Measurements from ENCODE around the gene PPIB.

GRCh38 chr15:64191971-64192830 is 29.4 kb upstream of the PPIB start:
- TF ChIP-seq REST (IDR thresholded peaks at IDR 0.05; ENCODE audit: borderline replicate concordance) = no peak
- no peak for TF ChIP-seq REST (CRISPR knock-in tag; IDR thresholded peaks at IDR 0.05; ENCODE audit: low read depth)
- TF ChIP-seq CC2D1A (IDR thresholded peaks at IDR 0.05) = no peak
- no peak for TF ChIP-seq FOXM1 (IDR thresholded peaks at IDR 0.05; ENCODE audit: low read depth)
- TF ChIP-seq FOXM1 (CRISPR knock-in tag; IDR thresholded peaks at IDR 0.05; ENCODE audit: low read depth) = no peak
- no peak for TF ChIP-seq MTA1 (IDR thresholded peaks at IDR 0.05; ENCODE audit: borderline replicate concordance)
- no peak for TF ChIP-seq ZNF274 (IDR thresholded peaks at IDR 0.05; ENCODE audit: borderline replicate concordance, low read depth, low read length)
- TF ChIP-seq KDM2B (CRISPR knock-in tag; IDR thresholded peaks at IDR 0.05) = no peak
- no peak for TF ChIP-seq POLR2A (conservative IDR thresholded peaks at IDR 0.05)
- TF ChIP-seq KLF1 (tag; IDR thresholded peaks at IDR 0.05) = no peak
- no peak for TF ChIP-seq ARNT (IDR thresholded peaks at IDR 0.05)
- TF ChIP-seq STAT6 (CRISPR knock-in tag; IDR thresholded peaks at IDR 0.05) = no peak

Data from K562 (cell line).